ENCODE results near the gene TUSC2.

The TUSC2 gene

GRCh38 chr3:50354186-50354764 lies 26.3 kb upstream of the TUSC2 start:
- no peak for DNase-seq

- DNase-seq: no peak
These were observed 25.4 kb upstream of the TUSC2 start for GRCh38 chr3:50353245-50354004.

- DNase-seq: peak in 1 of 2 donors; percentile 49
These were observed 24.8 kb upstream of the TUSC2 start for GRCh38 chr3:50352781-50353180.

- no peak for DNase-seq
These were observed 23.3 kb upstream of the TUSC2 start for GRCh38 chr3:50351323-50351697.

GRCh38 chr3:50350527-50351322 lies 22.7 kb upstream of the TUSC2 start, which contains the start of the genes CYB561D2 and NPRL2:
TSS of gene CYB561D2 (plus strand) at chr3:50350862. CDS start at chr3:50351434, 572 bp downstream.
TSS of gene NPRL2 (minus strand) at chr3:50350775. CDS start at chr3:50350652, 123 bp downstream.
- peak; percentile 87 to 96 for DNase-seq

GRCh38 chr3:50350213-50350526 lies 22.1 kb upstream of the TUSC2 start:
- no peak for DNase-seq

- DNase-seq: peak; percentile 33 to 62
These were observed 19.3 kb upstream of the TUSC2 start for GRCh38 chr3:50347187-50347813.

- DNase-seq: peak; percentile 22 to 41
These were observed 17.7 kb upstream of the TUSC2 start, which contains the start of gene ZMYND10 for GRCh38 chr3:50345586-50346234. TSS of gene ZMYND10 (minus strand) at chr3:50345732. CDS start at chr3:50345579, 153 bp downstream.

- DNase-seq: no peak
These were observed 17.0 kb upstream of the TUSC2 start for GRCh38 chr3:50345008-50345407.

GRCh38 chr3:50342813-50343633 lies 15.0 kb upstream of the TUSC2 start:
- DNase-seq: no peak

- no peak for DNase-seq
These were observed 14.1 kb upstream of the TUSC2 start for GRCh38 chr3:50341996-50342650.

GRCh38 chr3:50341537-50341936 lies 13.5 kb upstream of the TUSC2 start:
- DNase-seq: no peak

GRCh38 chr3:50340448-50341329 lies 12.7 kb upstream of the TUSC2 start, which contains the start of gene RASSF1:
TSS of gene RASSF1 (minus strand) at chr3:50340836. CDS start at chr3:50340805, 31 bp downstream.
- DNase-seq: peak; percentile 12 to 60

GRCh38 chr3:50340147-50340447 lies 12.1 kb upstream of the TUSC2 start:
- no peak for DNase-seq

GRCh38 chr3:50339485-50340146 lies 11.6 kb upstream of the TUSC2 start:
- DNase-seq: no peak

- peak in 1 of 2 donors; percentile 31 for DNase-seq
These were observed 10.9 kb upstream of the TUSC2 start for GRCh38 chr3:50338965-50339364.

- peak; percentile 83 to 95 for DNase-seq
These were observed 9.3 kb upstream of the TUSC2 start for GRCh38 chr3:50337175-50337861.

- DNase-seq: no peak
These were observed 8.6 kb upstream of the TUSC2 start for GRCh38 chr3:50336452-50337174.
